GM23248 (cell line): Measurements from ENCODE around the gene SH3TC1.

ENCODE experiments used
- EZH2 ChIP-seq: fragments of 200-600 bp; sonication (generic); IDR thresholded peaks from 2 replicates; pipeline ENCODE4 v1.6.1; 2018; ENCODE audit warnings: antibody characterized with exemption, mild to moderate bottlenecking; ENCODE audit not compliant: insufficient read depth, poor library complexity, severe bottlenecking
- EZH2phosphoT487 ChIP-seq: fragments of 200-600 bp; sonication (generic); IDR thresholded peaks from 2 replicates; pipeline ENCODE4 v1.6.1; 2018; ENCODE audit warnings: antibody characterized with exemption, moderate library complexity, mild to moderate bottlenecking, low read depth; ENCODE audit not compliant: insufficient read depth

DNA sequence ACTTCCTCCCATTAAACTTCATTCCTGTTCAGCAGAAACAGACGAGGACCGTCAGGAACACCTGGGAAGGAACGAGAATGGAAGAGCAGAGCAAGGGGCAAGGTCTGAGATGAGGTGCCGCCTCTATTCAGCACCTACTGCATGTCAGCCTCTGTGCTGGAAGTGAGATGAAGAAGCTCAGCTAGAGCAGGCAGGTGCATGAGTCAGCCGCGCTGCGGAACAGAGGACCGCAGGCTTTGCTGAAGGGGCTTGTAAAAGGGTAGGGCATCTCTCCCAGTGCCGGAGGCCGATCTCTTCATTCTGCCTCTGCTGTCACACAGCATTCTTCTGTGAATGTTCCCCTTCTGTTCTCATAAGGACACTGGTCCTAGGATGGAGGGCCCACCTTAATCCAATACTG, 34.4 kb upstream of the SH3TC1 start:
- TF ChIP-seq EZH2phosphoT487 (no peak), EZH2 (no peak)
